SK-MEL-5 (cell line): ENCODE measurements around the gene GPC3. TPM values are rescaled to one million over a fixed set of nuclear protein-coding genes. Genes with fewer than 3 reads are reported as not detected.

Source experiments
- DNase-seq: peaks from one replicate; pipeline ENCODE4 v3.0.0-alpha.2; 2016; ENCODE audit warnings: low read depth, low spot score
- in situ Hi-C: cut with HindIII; loops from 2 replicates; pipeline ENCODE4 v1.10.0; 2016; ENCODE audit warnings: low sequenced_read_pairs, high pct_unique_total_duplicates, low pct_unique_long_range_greater_than_20kb
- total RNA-seq: library from RNA; depleted of rRNA; stranded (reverse); fragments of >200 nt; shearing (Covaris generic); gene quantifications from 2 replicates; pipeline ENCODE4 v1.2.3, GENCODE V29; 2014

The GPC3 gene
- total RNA-seq, 1 experiment from 2014 or later: 0.16 TPM

GRCh38 chrX:133570549-133570948, 414.8 kb downstream of the GPC3 start:
- no peak for DNase-seq
- in situ Hi-C loops: no loop called here

- in situ Hi-C loops: no loop called here
- DNase-seq: no peak
Measured at GRCh38 chrX:133569217-133569616, 416.2 kb downstream of the GPC3 start.

- no peak for DNase-seq
- in situ Hi-C loops: no loop called here
Measured at GRCh38 chrX:133568109-133568508, 417.3 kb downstream of the GPC3 start.

- in situ Hi-C loops: no loop called here
- DNase-seq: no peak
Measured at GRCh38 chrX:133566876-133567275, 418.5 kb downstream of the GPC3 start.

- DNase-seq: no peak
- in situ Hi-C loops: no loop called here
Measured at GRCh38 chrX:133563705-133564104, 421.7 kb downstream of the GPC3 start.

- in situ Hi-C loops: no loop called here
- no peak for DNase-seq
Measured at GRCh38 chrX:133561251-133561650, 424.1 kb downstream of the GPC3 start.

- in situ Hi-C loops: no loop called here
- no peak for DNase-seq
Measured at GRCh38 chrX:133559909-133560308, 425.5 kb downstream of the GPC3 start.

GRCh38 chrX:133555782-133556458, 429.5 kb downstream of the GPC3 start:
- no peak for DNase-seq
- in situ Hi-C loops: no loop called here

GRCh38 chrX:133550665-133551485, 434.5 kb downstream of the GPC3 start:
- no peak for DNase-seq
- in situ Hi-C loops: no loop called here

- no peak for DNase-seq
- in situ Hi-C loops: no loop called here
Measured at GRCh38 chrX:133549295-133549933, 436.0 kb downstream of the GPC3 start.

- in situ Hi-C loops: no loop called here
- DNase-seq: no peak
Measured at GRCh38 chrX:133546441-133546840, 439.0 kb downstream of the GPC3 start.

GRCh38 chrX:133544778-133545177, 440.6 kb downstream of the GPC3 start:
- DNase-seq: no peak
- in situ Hi-C loops: no loop called here

GRCh38 chrX:133544115-133544514, 441.3 kb downstream of the GPC3 start:
- no peak for DNase-seq
- in situ Hi-C loops: no loop called here

- in situ Hi-C loops: no loop called here
- DNase-seq: no peak
Measured at GRCh38 chrX:133543654-133544053, 441.7 kb downstream of the GPC3 start.

- in situ Hi-C loops: no loop called here
- no peak for DNase-seq
Measured at GRCh38 chrX:133542476-133542875, 442.9 kb downstream of the GPC3 start.

- no peak for DNase-seq
- in situ Hi-C loops: no loop called here
Measured at GRCh38 chrX:133541021-133541420, 444.4 kb downstream of the GPC3 start.

- in situ Hi-C loops: no loop called here
- no peak for DNase-seq
Measured at GRCh38 chrX:133538148-133538547, 447.2 kb downstream of the GPC3 start.

- DNase-seq: no peak
- in situ Hi-C loops: no loop called here
Measured at GRCh38 chrX:133537142-133537541, 448.3 kb downstream of the GPC3 start.

- DNase-seq: no peak
- in situ Hi-C loops: no loop called here
Measured at GRCh38 chrX:133535066-133535465, 450.3 kb downstream of the GPC3 start.
